Activated CD4-positive, alpha-beta T cell treated with anti-CD3 and anti-CD28 coated beads, Interleukin-2, amount 10 ng/mL, durations not matched to agents 24 days and 14 days (primary cell): ENCODE measurements around the gene GPR15LG. TPM values are rescaled to one million over a fixed set of nuclear protein-coding genes. Genes with fewer than 3 reads are reported as not detected.

Experiments
- DNase-seq: peaks from one replicate; pipeline ENCODE4 v3.0.0; 2022
- H3K27ac Mint-ChIP-seq: one replicate; pipeline ENCODE4 v1.8.0; 2022; ENCODE audit warnings: mild to moderate bottlenecking, mixed read lengths
- H3K27me3 Mint-ChIP-seq: one replicate; pipeline ENCODE4 v1.8.0; 2022; ENCODE audit warnings: mixed read lengths
- H3K36me3 Mint-ChIP-seq: one replicate; pipeline ENCODE4 v1.8.0; 2022; ENCODE audit warnings: low read depth, mild to moderate bottlenecking, mixed read lengths
- H3K4me1 Mint-ChIP-seq: one replicate; pipeline ENCODE4 v1.8.0; 2021; ENCODE audit warnings: mixed read lengths
- H3K4me3 Mint-ChIP-seq: one replicate; pipeline ENCODE4 v1.8.0; 2022; ENCODE audit warnings: mild to moderate bottlenecking, moderate library complexity, mixed read lengths
- H3K9me3 Mint-ChIP-seq: one replicate; pipeline ENCODE4 v1.8.0; 2021; ENCODE audit warnings: mixed read lengths
- intact Hi-C: fragments of 100-400 bp; cut with micrococcal nuclease; formaldehyde crosslinking; loops from one replicate; pipeline ENCODE4 v1.15.1; 2023
- total RNA-seq: library from RNA; stranded (reverse); gene quantifications from 2 replicates; pipeline ENCODE4 v1.2.3, GENCODE V29; 2022

Gene GPR15LG
- total RNA-seq, 1 donor from 2014 or later, result not detected

GRCh38 chr10:84191106-84191505, 17.5 kb downstream of the GPR15LG start:
- no peaks in the 10 kb centered on the region for H3K9me3 Mint-ChIP-seq
- peaks cover 33% of the 10 kb centered on the region for H3K27me3 Mint-ChIP-seq
- intact Hi-C loops, result no loop called here
- H3K27ac Mint-ChIP-seq, result no peak overlapping the region
- H3K36me3 Mint-ChIP-seq, result no peaks in the 10 kb centered on the region
- DNase-seq, result peak; percentile 66
- peaks cover 7% of the 10 kb centered on the region for H3K4me1 Mint-ChIP-seq
- H3K4me3 Mint-ChIP-seq, result no peak overlapping the region

- no peak for DNase-seq
- no peaks in the 10 kb centered on the region for H3K9me3 Mint-ChIP-seq
- peaks cover 7% of the 10 kb centered on the region for H3K4me1 Mint-ChIP-seq
- H3K27me3 Mint-ChIP-seq, result peaks cover 48% of the 10 kb centered on the region
- intact Hi-C loops, result no loop called here
- no peaks in the 10 kb centered on the region for H3K36me3 Mint-ChIP-seq
- H3K4me3 Mint-ChIP-seq, result no peak overlapping the region
- H3K27ac Mint-ChIP-seq, result no peak overlapping the region
Observed at GRCh38 chr10:84193327-84193726, 19.7 kb downstream of the GPR15LG start.

GRCh38 chr10:84193846-84194423, 20.3 kb downstream of the GPR15LG start:
- Mint-ChIP-seq H3K36me3 (no peaks in the 10 kb centered on the region), H3K27me3 (peaks cover 52% of the 10 kb centered on the region), H3K9me3 (no peaks in the 10 kb centered on the region), H3K27ac (no peak overlapping the region), H3K4me3 (peak overlapping the region; percentile 20), H3K4me1 (peaks cover 7% of the 10 kb centered on the region)
- intact Hi-C loops, result no loop called here
- no peak for DNase-seq

- Mint-ChIP-seq H3K27ac (no peak within 1 kb of the TSS), H3K36me3 (no peaks in the 10 kb centered on the region), H3K4me3 (peak within 1 kb of the TSS; percentile 44), H3K4me1 (peaks cover 7% of the 10 kb centered on the region), H3K27me3 (peaks cover 52% of the 10 kb centered on the region), H3K9me3 (no peaks in the 10 kb centered on the region)
- intact Hi-C loops, result no loop called here
- DNase-seq, result peak; percentile 79
Observed at GRCh38 chr10:84194424-84195043, 20.9 kb downstream of the GPR15LG start, which contains the start of gene CDHR1. Gene CDHR1, plus strand, starts transcription at chr10:84194537. Its CDS starts 224 bp downstream, at chr10:84194761.

- no peaks in the 10 kb centered on the region for H3K9me3 Mint-ChIP-seq
- H3K4me1 Mint-ChIP-seq, result peaks cover 7% of the 10 kb centered on the region
- peaks cover 54% of the 10 kb centered on the region for H3K27me3 Mint-ChIP-seq
- H3K27ac Mint-ChIP-seq, result no peak overlapping the region
- peak overlapping the region; percentile 44 for H3K4me3 Mint-ChIP-seq
- H3K36me3 Mint-ChIP-seq, result no peaks in the 10 kb centered on the region
- no peak for DNase-seq
- intact Hi-C loops, result no loop called here
Observed at GRCh38 chr10:84195044-84195830, 21.6 kb downstream of the GPR15LG start.

GRCh38 chr10:84196083-84196482, 22.5 kb downstream of the GPR15LG start:
- intact Hi-C loops, result no loop called here
- H3K4me3 Mint-ChIP-seq, result no peak overlapping the region

GRCh38 chr10:84196941-84197340, 23.3 kb downstream of the GPR15LG start:
- H3K27ac Mint-ChIP-seq, result no peak overlapping the region
- DNase-seq, result no peak
- no peak overlapping the region for H3K4me3 Mint-ChIP-seq
- no peaks in the 10 kb centered on the region for H3K36me3 Mint-ChIP-seq
- H3K4me1 Mint-ChIP-seq, result no peaks in the 10 kb centered on the region
- H3K9me3 Mint-ChIP-seq, result no peaks in the 10 kb centered on the region
- peaks cover 52% of the 10 kb centered on the region for H3K27me3 Mint-ChIP-seq
- intact Hi-C loops, result no loop called here

More at GRCh38 chr10:84196083-84196482, 22.5 kb downstream of the GPR15LG start:
- Mint-ChIP-seq H3K4me1 (peaks cover 5% of the 10 kb centered on the region), H3K36me3 (no peaks in the 10 kb centered on the region), H3K27me3 (peaks cover 56% of the 10 kb centered on the region), H3K9me3 (no peaks in the 10 kb centered on the region), H3K27ac (no peak overlapping the region)
- DNase-seq, result no peak

GRCh38 chr10:84197643-84198042, 24.0 kb downstream of the GPR15LG start:
- Mint-ChIP-seq H3K27me3 (peaks cover 49% of the 10 kb centered on the region), H3K4me1 (no peaks in the 10 kb centered on the region), H3K9me3 (no peaks in the 10 kb centered on the region), H3K36me3 (no peaks in the 10 kb centered on the region), H3K27ac (no peak overlapping the region), H3K4me3 (no peak overlapping the region)
- intact Hi-C loops, result no loop called here
- no peak for DNase-seq

GRCh38 chr10:84198206-84198915, 24.8 kb downstream of the GPR15LG start:
- peaks cover 45% of the 10 kb centered on the region for H3K27me3 Mint-ChIP-seq
- intact Hi-C loops, result no loop called here
- no peak for DNase-seq
- H3K4me1 Mint-ChIP-seq, result no peaks in the 10 kb centered on the region
- H3K27ac Mint-ChIP-seq, result no peak overlapping the region
- no peaks in the 10 kb centered on the region for H3K9me3 Mint-ChIP-seq
- no peak overlapping the region for H3K4me3 Mint-ChIP-seq
- no peaks in the 10 kb centered on the region for H3K36me3 Mint-ChIP-seq

GRCh38 chr10:84200537-84201243, 27.1 kb downstream of the GPR15LG start:
- H3K36me3 Mint-ChIP-seq, result no peaks in the 10 kb centered on the region
- peaks cover 28% of the 10 kb centered on the region for H3K27me3 Mint-ChIP-seq
- intact Hi-C loops, result no loop called here
- no peak for DNase-seq
- H3K4me3 Mint-ChIP-seq, result no peak overlapping the region
- no peak overlapping the region for H3K27ac Mint-ChIP-seq
- no peaks in the 10 kb centered on the region for H3K4me1 Mint-ChIP-seq
- no peaks in the 10 kb centered on the region for H3K9me3 Mint-ChIP-seq

- H3K4me1 Mint-ChIP-seq, result no peaks in the 10 kb centered on the region
- intact Hi-C loops, result no loop called here
- no peak for DNase-seq
- no peak overlapping the region for H3K27ac Mint-ChIP-seq
- no peaks in the 10 kb centered on the region for H3K36me3 Mint-ChIP-seq
- H3K4me3 Mint-ChIP-seq, result no peak overlapping the region
- H3K9me3 Mint-ChIP-seq, result no peaks in the 10 kb centered on the region
- peaks cover 25% of the 10 kb centered on the region for H3K27me3 Mint-ChIP-seq
Observed at GRCh38 chr10:84201244-84201606, 27.6 kb downstream of the GPR15LG start.

GRCh38 chr10:84201682-84202081, 28.1 kb downstream of the GPR15LG start:
- Mint-ChIP-seq H3K27ac (no peak overlapping the region), H3K27me3 (peaks cover 21% of the 10 kb centered on the region), H3K36me3 (no peaks in the 10 kb centered on the region), H3K4me1 (no peaks in the 10 kb centered on the region), H3K4me3 (no peak overlapping the region), H3K9me3 (no peaks in the 10 kb centered on the region)
- intact Hi-C loops, result no loop called here
- DNase-seq, result no peak

- no peak overlapping the region for H3K4me3 Mint-ChIP-seq
- peaks cover 21% of the 10 kb centered on the region for H3K27me3 Mint-ChIP-seq
- no peak overlapping the region for H3K27ac Mint-ChIP-seq
- H3K9me3 Mint-ChIP-seq, result no peaks in the 10 kb centered on the region
- intact Hi-C loops, result no loop called here
- DNase-seq, result no peak
- H3K4me1 Mint-ChIP-seq, result no peaks in the 10 kb centered on the region
- no peaks in the 10 kb centered on the region for H3K36me3 Mint-ChIP-seq
Observed at GRCh38 chr10:84202349-84202748, 28.7 kb downstream of the GPR15LG start.
